SU-DHL-6 (cell line): ENCODE measurements around the gene STRBP.

ENCODE experiments used
- EZH2phosphoT487 ChIP-seq: fragments of 200-600 bp; sonication (generic), shearing (Covaris generic); conservative IDR thresholded peaks from 2 replicates; pipeline ENCODE4 v1.6.1; 2018; ENCODE audit warnings: mild to moderate bottlenecking, antibody characterized with exemption, low read length, moderate library complexity, mixed read lengths
- TF ChIP-seq, protein P1 (sequence below): fragments of 200-600 bp; sonication (generic); IDR thresholded peaks from one replicate; pipeline ENCODE4 v1.5.1; 2017; ENCODE audit warnings: antibody characterized with exemption, mild to moderate bottlenecking, low read length, moderate library complexity; ENCODE audit not compliant: insufficient read depth, poor library complexity, severe bottlenecking

DNA sequence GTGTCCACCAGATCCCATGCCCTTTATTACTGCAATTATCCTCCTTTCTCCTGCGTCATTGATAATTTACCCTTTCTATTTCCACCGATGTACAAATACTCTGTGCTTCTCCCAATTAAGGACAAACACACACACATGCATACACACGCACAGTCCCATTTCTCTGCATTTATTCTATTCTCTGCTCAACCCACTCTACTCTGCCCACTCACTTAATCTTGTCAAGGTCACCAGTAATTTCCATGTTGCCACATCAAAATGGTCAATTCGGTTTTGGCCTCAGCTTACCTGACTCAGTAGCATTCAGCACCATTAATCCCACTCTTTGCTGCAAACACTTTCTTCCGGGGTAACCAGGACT is 14.6 kb upstream of the STRBP start:
- TF ChIP-seq, protein P1, sequence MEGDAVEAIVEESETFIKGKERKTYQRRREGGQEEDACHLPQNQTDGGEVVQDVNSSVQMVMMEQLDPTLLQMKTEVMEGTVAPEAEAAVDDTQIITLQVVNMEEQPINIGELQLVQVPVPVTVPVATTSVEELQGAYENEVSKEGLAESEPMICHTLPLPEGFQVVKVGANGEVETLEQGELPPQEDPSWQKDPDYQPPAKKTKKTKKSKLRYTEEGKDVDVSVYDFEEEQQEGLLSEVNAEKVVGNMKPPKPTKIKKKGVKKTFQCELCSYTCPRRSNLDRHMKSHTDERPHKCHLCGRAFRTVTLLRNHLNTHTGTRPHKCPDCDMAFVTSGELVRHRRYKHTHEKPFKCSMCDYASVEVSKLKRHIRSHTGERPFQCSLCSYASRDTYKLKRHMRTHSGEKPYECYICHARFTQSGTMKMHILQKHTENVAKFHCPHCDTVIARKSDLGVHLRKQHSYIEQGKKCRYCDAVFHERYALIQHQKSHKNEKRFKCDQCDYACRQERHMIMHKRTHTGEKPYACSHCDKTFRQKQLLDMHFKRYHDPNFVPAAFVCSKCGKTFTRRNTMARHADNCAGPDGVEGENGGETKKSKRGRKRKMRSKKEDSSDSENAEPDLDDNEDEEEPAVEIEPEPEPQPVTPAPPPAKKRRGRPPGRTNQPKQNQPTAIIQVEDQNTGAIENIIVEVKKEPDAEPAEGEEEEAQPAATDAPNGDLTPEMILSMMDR = no peak
- TF ChIP-seq EZH2phosphoT487 = no peak
